ENCODE measurements around the gene SPINT2.

SPINT2 gene

GRCh38 chr19:38273499-38273898 is 9.1 kb downstream of the SPINT2 start:
- H3K4me3 ChIP-seq (ENCODE audit: low read depth in 1 of 2, low read length in 1 of 2), result no peak overlapping the region
- no peaks in the 10 kb centered on the region for H3K4me1 ChIP-seq (ENCODE audit: control insufficient read depth in 1 of 2, insufficient read depth in 1 of 2, low read depth in 1 of 2, low read length in 1 of 2)
- H3K9me3 ChIP-seq, result no peaks in the 10 kb centered on the region
- no peak for TF ChIP-seq CTCF (IDR thresholded peaks at IDR 0.05)
- H3K27me3 ChIP-seq, result no peaks in the 10 kb centered on the region
- H3K36me3 ChIP-seq, result no peaks in the 10 kb centered on the region
- no peak overlapping the region for H3K27ac ChIP-seq

- H3K9me3 ChIP-seq, result no peaks in the 10 kb centered on the region
- no peaks in the 10 kb centered on the region for H3K4me1 ChIP-seq (ENCODE audit: control insufficient read depth in 1 of 2, insufficient read depth in 1 of 2, low read depth in 1 of 2, low read length in 1 of 2)
- no peaks in the 10 kb centered on the region for H3K27me3 ChIP-seq
- H3K27ac ChIP-seq, result no peak overlapping the region
- no peak for TF ChIP-seq CTCF (IDR thresholded peaks at IDR 0.05)
- H3K36me3 ChIP-seq, result no peaks in the 10 kb centered on the region
- no peak overlapping the region for H3K4me3 ChIP-seq (ENCODE audit: low read depth in 1 of 2, low read length in 1 of 2)
Measured at GRCh38 chr19:38274739-38275138, 10.4 kb downstream of the SPINT2 start.

GRCh38 chr19:38276942-38277517 is 12.7 kb downstream of the SPINT2 start:
- Histone ChIP-seq H3K36me3 (peaks cover 10% of the 10 kb centered on the region), H3K4me1 (ENCODE audit: control insufficient read depth in 1 of 2, insufficient read depth in 1 of 2, low read depth in 1 of 2, low read length in 1 of 2) (no peaks in the 10 kb centered on the region)

GRCh38 chr19:38277549-38277948 is 13.2 kb downstream of the SPINT2 start:
- Histone ChIP-seq H3K27ac (no peak overlapping the region), H3K4me1 (ENCODE audit: control insufficient read depth in 1 of 2, insufficient read depth in 1 of 2, low read depth in 1 of 2, low read length in 1 of 2) (no peaks in the 10 kb centered on the region), H3K9me3 (no peaks in the 10 kb centered on the region), H3K4me3 (ENCODE audit: low read depth in 1 of 2, low read length in 1 of 2) (no peak overlapping the region), H3K36me3 (peaks cover 10% of the 10 kb centered on the region), H3K27me3 (no peaks in the 10 kb centered on the region)
- TF ChIP-seq CTCF (IDR thresholded peaks at IDR 0.05), result no peak

More at GRCh38 chr19:38276942-38277517, 12.7 kb downstream of the SPINT2 start:
- no peak for TF ChIP-seq CTCF (IDR thresholded peaks at IDR 0.05)
- Histone ChIP-seq H3K27ac (no peak overlapping the region), H3K27me3 (no peaks in the 10 kb centered on the region), H3K9me3 (no peaks in the 10 kb centered on the region), H3K4me3 (ENCODE audit: low read depth in 1 of 2, low read length in 1 of 2) (no peak overlapping the region)

GRCh38 chr19:38277969-38278680 is 13.8 kb downstream of the SPINT2 start:
- Histone ChIP-seq H3K27me3 (no peaks in the 10 kb centered on the region), H3K4me3 (ENCODE audit: low read depth in 1 of 2, low read length in 1 of 2) (no peak overlapping the region), H3K9me3 (no peaks in the 10 kb centered on the region), H3K36me3 (peaks cover 10% of the 10 kb centered on the region), H3K4me1 (ENCODE audit: control insufficient read depth in 1 of 2, insufficient read depth in 1 of 2, low read depth in 1 of 2, low read length in 1 of 2) (no peaks in the 10 kb centered on the region), H3K27ac (no peak overlapping the region)
- TF ChIP-seq CTCF (IDR thresholded peaks at IDR 0.05), result no peak

Measured in neutrophil (primary cell).